Measurements from ENCODE around the gene ZFP57.
"Not testable (repeated sequence)": the region's sequence is repeated elsewhere in the genome, so short reads cannot be mapped to it uniquely, and the experiment has no call there.

The ZFP57 gene

DNA sequence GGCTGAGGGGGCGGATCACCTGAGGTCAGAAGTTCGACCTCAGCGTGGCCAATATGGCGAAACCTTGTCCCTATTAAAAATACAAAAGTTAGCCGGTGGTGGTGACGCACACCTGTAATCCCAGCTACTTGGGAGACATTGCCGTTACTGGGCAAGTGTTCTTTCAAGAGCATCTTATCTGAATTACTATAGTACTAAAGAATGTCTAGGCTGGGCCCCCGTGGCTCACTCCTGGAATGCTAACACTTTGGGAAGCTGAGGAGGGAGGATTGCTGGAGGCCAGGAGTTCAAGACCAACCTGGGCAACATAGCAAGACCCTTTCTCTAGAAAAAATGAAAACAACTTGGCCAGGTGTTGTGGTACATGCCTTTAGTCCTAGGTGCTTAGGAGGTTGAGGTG is 859 bp upstream of the ZFP57 start:
- H3K4me1 ChIP-seq (ENCODE audit: insufficient read depth, low read length), result no peaks in the 10 kb centered on the region
- no peak overlapping the region for H3K9ac ChIP-seq (ENCODE audit: low read length)
- H3K4me3 ChIP-seq (ENCODE audit: low read depth in 1 of 2, low read length in 2 of 2), result no peak overlapping the region
- H3K9me3 ChIP-seq (ENCODE audit: low read length), result no peaks in the 10 kb centered on the region
- H3K36me3 ChIP-seq (ENCODE audit: insufficient read depth, low read length), result no peaks in the 10 kb centered on the region
- no peak overlapping the region for H3K27ac ChIP-seq (ENCODE audit: low read depth, low read length)
- H3K27me3 ChIP-seq (ENCODE audit: control insufficient read depth in 1 of 2, insufficient read depth in 2 of 2, low read length in 2 of 2), result no peaks in the 10 kb centered on the region

- Histone ChIP-seq H3K4me1 (ENCODE audit: insufficient read depth, low read length) (no peaks in the 10 kb centered on the region), H3K27me3 (ENCODE audit: control insufficient read depth in 1 of 2, insufficient read depth in 2 of 2, low read length in 2 of 2) (no peaks in the 10 kb centered on the region), H3K36me3 (ENCODE audit: insufficient read depth, low read length) (no peaks in the 10 kb centered on the region), H3K9ac (ENCODE audit: low read length) (no peak overlapping the region), H3K27ac (ENCODE audit: low read depth, low read length) (no peak overlapping the region), H3K4me3 (ENCODE audit: low read depth in 1 of 2, low read length in 2 of 2) (no peak overlapping the region), H3K9me3 (ENCODE audit: low read length) (no peaks in the 10 kb centered on the region)
These were observed 536 bp downstream of the ZFP57 start for GRCh38 chr6:29680416-29680815.

GRCh38 chr6:29679962-29680361 is 990 bp downstream of the ZFP57 start:
- Histone ChIP-seq H3K9me3 (ENCODE audit: low read length) (no peaks in the 10 kb centered on the region), H3K9ac (ENCODE audit: low read length) (no peak overlapping the region), H3K4me3 (ENCODE audit: low read depth in 1 of 2, low read length in 2 of 2) (no peak overlapping the region), H3K36me3 (ENCODE audit: insufficient read depth, low read length) (no peaks in the 10 kb centered on the region), H3K27me3 (ENCODE audit: control insufficient read depth in 1 of 2, insufficient read depth in 2 of 2, low read length in 2 of 2) (no peaks in the 10 kb centered on the region), H3K27ac (ENCODE audit: low read depth, low read length) (no peak overlapping the region), H3K4me1 (ENCODE audit: insufficient read depth, low read length) (no peaks in the 10 kb centered on the region)

DNA sequence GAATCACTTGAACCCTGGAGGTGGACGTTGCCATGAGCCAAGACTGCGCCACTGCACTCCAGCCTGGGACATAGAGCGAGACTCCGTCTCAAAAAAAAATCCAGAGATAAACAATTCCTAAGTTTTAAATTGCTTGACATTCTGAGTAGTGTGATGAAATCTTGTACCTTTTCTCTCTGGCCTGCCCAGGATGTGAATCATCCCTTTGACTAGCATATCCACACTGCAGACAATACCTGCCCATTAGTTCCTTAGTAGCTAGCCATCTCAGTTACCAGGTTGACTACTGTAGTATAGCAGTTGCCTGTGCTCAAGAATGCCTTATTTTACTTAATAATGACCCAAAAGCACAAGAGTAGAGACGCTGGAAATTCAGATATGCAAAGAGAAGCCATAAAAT is 2.8 kb downstream of the ZFP57 start:
- Histone ChIP-seq H3K9ac (ENCODE audit: low read length) (no peak overlapping the region), H3K4me3 (ENCODE audit: low read depth in 1 of 2, low read length in 2 of 2) (no peak overlapping the region), H3K27ac (ENCODE audit: low read depth, low read length) (no peak overlapping the region), H3K4me1 (ENCODE audit: insufficient read depth, low read length) (no peaks in the 10 kb centered on the region), H3K36me3 (ENCODE audit: insufficient read depth, low read length) (no peaks in the 10 kb centered on the region), H3K9me3 (ENCODE audit: low read length) (no peaks in the 10 kb centered on the region), H3K27me3 (ENCODE audit: control insufficient read depth in 1 of 2, insufficient read depth in 2 of 2, low read length in 2 of 2) (no peaks in the 10 kb centered on the region)

DNA sequence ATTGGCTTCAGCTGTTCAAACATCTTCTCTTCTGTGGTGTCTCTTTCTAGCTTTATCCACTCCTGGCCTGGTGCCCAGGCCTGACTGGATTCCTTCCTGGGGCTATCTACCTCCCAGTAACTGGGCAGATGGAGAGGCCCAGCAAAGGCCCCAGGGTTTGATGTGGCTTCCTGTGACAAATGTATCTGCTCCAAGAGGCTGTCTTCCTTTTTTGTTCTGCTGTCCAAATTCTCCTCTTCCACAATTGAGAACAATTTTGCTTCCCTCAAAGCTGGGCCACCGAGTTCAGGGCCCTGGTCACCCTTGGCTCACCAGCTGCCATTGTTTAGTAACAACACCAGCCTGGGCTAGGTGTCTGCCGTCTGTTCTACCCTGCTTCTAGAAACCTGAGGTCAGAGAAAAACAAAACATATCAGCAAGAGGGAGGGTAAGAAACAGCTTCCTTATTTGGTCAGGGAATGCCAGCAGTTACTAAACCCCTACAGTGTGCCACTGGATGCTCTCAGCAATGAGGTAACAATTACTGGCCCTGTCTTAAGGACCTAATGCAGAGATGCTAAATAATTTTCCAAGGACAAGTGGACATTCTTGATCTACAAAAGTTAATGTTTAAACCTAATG is 3.9 kb downstream of the ZFP57 start:
- Histone ChIP-seq H3K4me1 (ENCODE audit: insufficient read depth, low read length) (no peaks in the 10 kb centered on the region), H3K27ac (ENCODE audit: low read depth, low read length) (no peak overlapping the region), H3K9me3 (ENCODE audit: low read length) (no peaks in the 10 kb centered on the region), H3K4me3 (ENCODE audit: low read depth in 1 of 2, low read length in 2 of 2) (no peak overlapping the region), H3K27me3 (ENCODE audit: control insufficient read depth in 1 of 2, insufficient read depth in 2 of 2, low read length in 2 of 2) (no peaks in the 10 kb centered on the region), H3K9ac (ENCODE audit: low read length) (no peak overlapping the region), H3K36me3 (ENCODE audit: insufficient read depth, low read length) (no peaks in the 10 kb centered on the region)

GRCh38 chr6:29675561-29675960 is 5.4 kb downstream of the ZFP57 start:
- peaks cover 2 to 5% of the 10 kb centered on the region in 2 donors for H3K27me3 ChIP-seq (ENCODE audit: control insufficient read depth in 1 of 2, insufficient read depth in 2 of 2, low read length in 2 of 2)
- no peaks in the 10 kb centered on the region for H3K9me3 ChIP-seq (ENCODE audit: low read length)
- H3K4me1 ChIP-seq (ENCODE audit: insufficient read depth, low read length), result no peaks in the 10 kb centered on the region
- no peak overlapping the region for H3K4me3 ChIP-seq (ENCODE audit: low read depth in 1 of 2, low read length in 2 of 2)
- no peaks in the 10 kb centered on the region for H3K36me3 ChIP-seq (ENCODE audit: insufficient read depth, low read length)
- no peak overlapping the region for H3K27ac ChIP-seq (ENCODE audit: low read depth, low read length)
- no peak overlapping the region for H3K9ac ChIP-seq (ENCODE audit: low read length)

- no peak overlapping the region for H3K9ac ChIP-seq (ENCODE audit: low read length)
- H3K27ac ChIP-seq (ENCODE audit: low read depth, low read length), result no peak overlapping the region
- H3K9me3 ChIP-seq (ENCODE audit: low read length), result no peaks in the 10 kb centered on the region
These were observed 6.9 kb downstream of the ZFP57 start for GRCh38 chr6:29674008-29674407.

DNA sequence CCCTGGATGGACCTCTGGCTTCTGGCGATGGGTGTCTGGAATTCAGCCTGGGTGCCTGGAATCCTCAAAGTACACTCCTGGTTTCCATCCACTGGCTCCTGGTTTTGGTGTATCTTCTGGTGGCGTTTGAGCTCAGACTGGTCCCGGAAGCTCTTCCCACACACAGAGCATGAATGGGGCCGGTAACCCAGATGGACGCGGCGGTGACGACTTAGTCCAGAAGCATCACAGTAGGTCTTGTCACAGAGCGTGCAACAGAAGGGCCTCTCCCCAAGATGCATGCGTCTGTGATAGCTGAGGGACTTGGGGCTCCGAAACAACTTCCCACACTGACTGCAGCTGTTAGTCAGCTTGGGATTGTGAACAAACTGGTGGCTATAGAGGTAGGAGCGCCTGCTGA is 7.8 kb downstream of the ZFP57 start:
- Histone ChIP-seq H3K9me3 (ENCODE audit: low read length) (no peaks in the 10 kb centered on the region), H3K36me3 (ENCODE audit: insufficient read depth, low read length) (no peaks in the 10 kb centered on the region), H3K9ac (ENCODE audit: low read length) (no peak overlapping the region), H3K4me3 (ENCODE audit: low read depth in 1 of 2, low read length in 2 of 2) (no peak overlapping the region), H3K4me1 (ENCODE audit: insufficient read depth, low read length) (no peaks in the 10 kb centered on the region), H3K27ac (ENCODE audit: low read depth, low read length) (no peak overlapping the region), H3K27me3 (ENCODE audit: control insufficient read depth in 1 of 2, insufficient read depth in 2 of 2, low read length in 2 of 2) (peaks cover 6 to 10% of the 10 kb centered on the region in 2 donors)

More at GRCh38 chr6:29674008-29674407, 6.9 kb downstream of the ZFP57 start:
- Histone ChIP-seq H3K4me3 (ENCODE audit: low read depth in 1 of 2, low read length in 2 of 2) (no peak overlapping the region), H3K36me3 (ENCODE audit: insufficient read depth, low read length) (no peaks in the 10 kb centered on the region), H3K27me3 (ENCODE audit: control insufficient read depth in 1 of 2, insufficient read depth in 2 of 2, low read length in 2 of 2) (peaks cover 6 to 10% of the 10 kb centered on the region in 2 donors), H3K4me1 (ENCODE audit: insufficient read depth, low read length) (no peaks in the 10 kb centered on the region)

- H3K4me1 ChIP-seq (ENCODE audit: insufficient read depth, low read length); H3K27ac ChIP-seq (ENCODE audit: low read depth, low read length); H3K36me3 ChIP-seq (ENCODE audit: insufficient read depth, low read length); H3K27me3 ChIP-seq (ENCODE audit: control insufficient read depth in 1 of 2, insufficient read depth in 2 of 2, low read length in 2 of 2); H3K4me3 ChIP-seq (ENCODE audit: low read depth in 1 of 2, low read length in 2 of 2); H3K9ac ChIP-seq (ENCODE audit: low read length); H3K9me3 ChIP-seq (ENCODE audit: low read length): not testable (repeated sequence)
These were observed 8.8 kb downstream of the ZFP57 start for GRCh38 chr6:29672116-29672515.

DNA sequence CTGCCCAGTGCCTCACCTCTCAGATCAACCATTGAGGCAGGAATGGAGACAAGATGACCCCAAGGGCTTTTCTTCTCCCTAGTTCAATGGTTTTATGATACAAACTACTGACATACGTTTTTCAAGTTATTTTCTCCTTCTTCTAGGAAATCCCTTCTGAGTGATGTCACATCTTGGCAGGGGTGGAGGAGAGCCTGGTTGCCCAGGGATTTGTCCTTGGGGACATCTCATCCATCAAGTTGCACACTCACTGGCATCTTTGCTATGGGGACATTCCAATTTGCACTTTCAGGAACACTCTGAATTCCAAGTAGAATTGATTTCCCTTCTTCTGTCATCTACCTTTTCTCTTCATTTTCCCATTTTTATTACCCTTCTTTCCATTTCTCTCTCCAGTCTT is 9.9 kb downstream of the ZFP57 start:
- Histone ChIP-seq H3K27me3 (ENCODE audit: control insufficient read depth in 1 of 2, insufficient read depth in 2 of 2, low read length in 2 of 2) (peaks cover 6 to 10% of the 10 kb centered on the region in 2 donors), H3K9ac (ENCODE audit: low read length) (no peak overlapping the region), H3K27ac (ENCODE audit: low read depth, low read length) (no peak overlapping the region), H3K9me3 (ENCODE audit: low read length) (no peaks in the 10 kb centered on the region), H3K4me1 (ENCODE audit: insufficient read depth, low read length) (no peaks in the 10 kb centered on the region), H3K36me3 (ENCODE audit: insufficient read depth, low read length) (no peaks in the 10 kb centered on the region), H3K4me3 (ENCODE audit: low read depth in 1 of 2, low read length in 2 of 2) (no peak overlapping the region)

- Histone ChIP-seq H3K4me3 (ENCODE audit: low read depth in 1 of 2, low read length in 2 of 2) (no peak overlapping the region), H3K9me3 (ENCODE audit: low read length) (no peaks in the 10 kb centered on the region), H3K4me1 (ENCODE audit: insufficient read depth, low read length) (no peaks in the 10 kb centered on the region), H3K27ac (ENCODE audit: low read depth, low read length) (no peak overlapping the region), H3K27me3 (ENCODE audit: control insufficient read depth in 1 of 2, insufficient read depth in 2 of 2, low read length in 2 of 2) (peaks cover 10 to 18% of the 10 kb centered on the region in 2 donors), H3K9ac (ENCODE audit: low read length) (no peak overlapping the region), H3K36me3 (ENCODE audit: insufficient read depth, low read length) (no peaks in the 10 kb centered on the region)
These were observed 13.8 kb downstream of the ZFP57 start for GRCh38 chr6:29667158-29667557.

DNA sequence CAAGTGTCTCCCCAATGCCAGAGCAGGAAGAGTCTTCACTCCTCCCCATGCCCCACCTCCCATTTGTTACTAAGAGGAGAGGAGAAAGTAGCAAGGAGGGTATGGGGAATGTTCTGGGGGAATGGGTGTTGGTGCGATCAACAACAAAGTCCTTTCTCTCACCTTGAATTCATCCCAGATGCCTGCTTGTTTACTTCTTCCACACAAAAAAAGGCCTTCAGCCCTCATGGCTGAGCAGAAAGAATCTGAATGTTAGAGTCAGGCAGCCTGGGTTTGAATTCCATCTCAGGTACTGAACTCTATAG is 14.2 kb downstream of the ZFP57 start:
- no peak overlapping the region for H3K27ac ChIP-seq (ENCODE audit: low read depth, low read length)
- H3K9ac ChIP-seq (ENCODE audit: low read length), result no peak overlapping the region
- H3K36me3 ChIP-seq (ENCODE audit: insufficient read depth, low read length), result no peaks in the 10 kb centered on the region
- peaks cover 10 to 20% of the 10 kb centered on the region in 2 donors for H3K27me3 ChIP-seq (ENCODE audit: control insufficient read depth in 1 of 2, insufficient read depth in 2 of 2, low read length in 2 of 2)
- H3K9me3 ChIP-seq (ENCODE audit: low read length), result no peaks in the 10 kb centered on the region
- no peaks in the 10 kb centered on the region for H3K4me1 ChIP-seq (ENCODE audit: insufficient read depth, low read length)
- no peak overlapping the region for H3K4me3 ChIP-seq (ENCODE audit: low read depth in 1 of 2, low read length in 2 of 2)
